ENCODE measurements around the gene SNX25. TPM values are rescaled to one million over a fixed set of nuclear protein-coding genes. Genes with fewer than 3 reads are reported as not detected.
"Not testable (repeated sequence)": the region's sequence is repeated elsewhere in the genome, so short reads cannot be mapped to it uniquely, and the experiment has no call there.

SNX25 gene
- total and polyA plus RNA-seq, 4 donors = 2.8 to 13.9 (median 5.0) TPM

- TF ChIP-seq ZBTB33 (IDR thresholded peaks at IDR 0.05) = no peak
Measured at GRCh38 chr4:185203486-185204237, 5.7 kb upstream of the SNX25 start, which contains the start of gene CFAP97 (continued).

GRCh38 chr4:185204238-185204910 lies 5.0 kb upstream of the SNX25 start:
- H3K9me3 ChIP-seq (ENCODE audit: control insufficient read depth in 4 of 4, low read length in 3 of 4) = no peaks in the 10 kb centered on the region
- H3K36me3 ChIP-seq (ENCODE audit: control insufficient read depth in 4 of 4, insufficient read depth in 3 of 4, low read depth in 1 of 4, low read length in 3 of 4) = no peaks in the 10 kb centered on the region
- peaks cover 0 to 36% (median 28%) of the 10 kb centered on the region in 4 donors for H3K4me1 ChIP-seq (ENCODE audit: control insufficient read depth in 4 of 4, insufficient read depth in 4 of 4, low read length in 3 of 4)
- no peaks in the 10 kb centered on the region for H3K27me3 ChIP-seq (ENCODE audit: control insufficient read depth in 4 of 4, insufficient read depth in 4 of 4, low read length in 3 of 4)
- WGBS = 9% methylated on average over 14 of the region's 14 CpGs
- peak overlapping the region; percentile 76 to 81 for H3K27ac ChIP-seq (ENCODE audit: low read depth in 1 of 2, low read length in 2 of 2)
- H3K9ac ChIP-seq (ENCODE audit: low read depth in 1 of 2, low read length in 2 of 2) = peak overlapping the region; percentile 71 to 99
- DNase-seq (ENCODE audit: low spot score) = no peak
- peak overlapping the region; percentile 67 to 81 (median 78) for H3K4me3 ChIP-seq (ENCODE audit: low read depth in 1 of 3, low read length in 3 of 3)
- TF ChIP-seq MAX (IDR thresholded peaks at IDR 0.05) = peak; percentile 24
- no peak for TF ChIP-seq HNF4G (IDR thresholded peaks at IDR 0.05)
- no peak for TF ChIP-seq FOXA2 (IDR thresholded peaks at IDR 0.05)
- TF ChIP-seq CTCF (IDR thresholded peaks at IDR 0.05; ENCODE audit: low read depth, low read length, missing input control) = no peak
- TF ChIP-seq ATF3 (IDR thresholded peaks at IDR 0.05) = no peak
- TF ChIP-seq NR2F2 (IDR thresholded peaks at IDR 0.05) = no peak
- no peak for TF ChIP-seq ZBTB33 (IDR thresholded peaks at IDR 0.05)
- TF ChIP-seq EGR1 (IDR thresholded peaks at IDR 0.05; ENCODE audit: low read depth in 2 of 2) = peak in 1 of 2 donors; percentile 3
- TF ChIP-seq TAF1 (conservative IDR thresholded peaks at IDR 0.05) = no peak
- TF ChIP-seq SP1 (IDR thresholded peaks at IDR 0.05) = no peak
- TF ChIP-seq JUND (IDR thresholded peaks at IDR 0.05) = no peak

- not testable (repeated sequence) for H3K27ac ChIP-seq (ENCODE audit: low read depth in 1 of 2, low read length in 2 of 2)
Measured at GRCh38 chr4:185205073-185205472, 4.3 kb upstream of the SNX25 start.

More at GRCh38 chr4:185205073-185205472, 4.3 kb upstream of the SNX25 start:
- not testable (repeated sequence) for H3K36me3 ChIP-seq (ENCODE audit: control insufficient read depth in 4 of 4, insufficient read depth in 3 of 4, low read depth in 1 of 4, low read length in 3 of 4); H3K27me3 ChIP-seq (ENCODE audit: control insufficient read depth in 4 of 4, insufficient read depth in 4 of 4, low read length in 3 of 4); H3K4me3 ChIP-seq (ENCODE audit: low read depth in 1 of 3, low read length in 3 of 3); H3K9me3 ChIP-seq (ENCODE audit: control insufficient read depth in 4 of 4, low read length in 3 of 4); H3K9ac ChIP-seq (ENCODE audit: low read depth in 1 of 2, low read length in 2 of 2); DNase-seq (ENCODE audit: low spot score)
- H3K4me1 ChIP-seq (ENCODE audit: control insufficient read depth in 4 of 4, insufficient read depth in 4 of 4, low read length in 3 of 4) = peaks cover 0 to 36% (median 28%) of the 10 kb centered on the region in 4 donors
- 96% methylated on average over 13 of the region's 13 CpGs for WGBS

Measured in liver (tissue), 9 donors.